Measurements from ENCODE around the gene ABCA4. TPM values are rescaled to one million over a fixed set of nuclear protein-coding genes. Genes with fewer than 3 reads are reported as not detected.

Gene ABCA4
- total RNA-seq, 6 donors from 2014 or later, result under 0.01 to 1.3 (median 0.53) TPM

DNA sequence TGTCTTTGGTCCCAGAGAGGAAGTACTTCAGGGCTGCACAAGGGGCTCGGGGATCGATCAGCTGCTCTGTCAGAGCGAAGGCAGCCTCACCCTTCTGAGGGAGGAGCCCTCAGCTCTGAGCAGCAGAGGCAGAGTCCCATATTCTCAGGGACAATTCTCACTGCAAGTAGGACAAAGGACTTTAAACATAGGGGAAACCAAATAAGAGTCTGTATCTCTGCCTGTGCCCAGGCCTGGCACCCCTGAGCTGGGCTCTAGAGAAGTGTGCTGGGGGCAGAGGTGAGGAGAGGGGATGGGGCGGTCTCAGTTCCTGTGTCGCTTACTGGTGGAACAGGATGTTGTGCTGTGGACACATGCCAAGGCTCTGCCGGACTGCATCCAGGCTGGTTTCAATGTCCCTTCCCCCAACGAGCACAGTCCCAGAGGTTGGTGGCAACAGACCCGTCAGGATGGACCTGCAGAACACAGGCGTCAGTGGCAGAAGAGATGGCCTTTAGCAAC is 76.6 kb downstream of the ABCA4 start:
- Histone ChIP-seq H3K4me3 (no peak overlapping the region), H3K36me3 (no peaks in the 10 kb centered on the region), H3K27me3 (no peaks in the 10 kb centered on the region), H3K27ac (peak overlapping the region; percentile 73 to 89 (median 76)), H3K9me3 (no peaks in the 10 kb centered on the region), H3K4me1 (peaks cover 27 to 61% (median 45%) of the 10 kb centered on the region in 4 donors)
- 23 to 28% methylated on average over 7 to 9 of the region's 9 CpGs for WGBS, 2 donors
- DNase-seq (peak in 1 of 2 donors; percentile 79), ATAC-seq (ENCODE audit: low FRiP score in 2 of 2) (peak in 1 of 2 donors; percentile 75)
- TF ChIP-seq CTCF (IDR thresholded peaks at IDR 0.05) (no peak), POLR2AphosphoS5 (IDR thresholded peaks at IDR 0.05) (peak; percentile 62 to 72), EP300 (IDR thresholded peaks at IDR 0.05) (peak in 1 of 4 donors; percentile 30), POLR2A (IDR thresholded peaks at IDR 0.05) (no peak)

- no peaks in the 10 kb centered on the region for H3K36me3 ChIP-seq
- no peaks in the 10 kb centered on the region for H3K9me3 ChIP-seq
- H3K4me1 ChIP-seq, result peaks cover 26 to 58% (median 44%) of the 10 kb centered on the region in 4 donors
- TF ChIP-seq EP300 (IDR thresholded peaks at IDR 0.05) (no peak), POLR2A (IDR thresholded peaks at IDR 0.05) (no peak), CTCF (IDR thresholded peaks at IDR 0.05) (no peak), POLR2AphosphoS5 (IDR thresholded peaks at IDR 0.05) (no peak)
- H3K27ac ChIP-seq, result peak overlapping the region; percentile 73 to 89 (median 76)
- H3K4me3 ChIP-seq, result no peak overlapping the region
- H3K27me3 ChIP-seq, result no peaks in the 10 kb centered on the region
- no peak for DNase-seq
- WGBS, 2 donors, result 38 to 39% methylated on average over 4 of the region's 4 CpGs
- ATAC-seq (ENCODE audit: low FRiP score in 2 of 2), result no peak
These were observed 77.1 kb downstream of the ABCA4 start for GRCh38 chr1:94043738-94044289.

DNA sequence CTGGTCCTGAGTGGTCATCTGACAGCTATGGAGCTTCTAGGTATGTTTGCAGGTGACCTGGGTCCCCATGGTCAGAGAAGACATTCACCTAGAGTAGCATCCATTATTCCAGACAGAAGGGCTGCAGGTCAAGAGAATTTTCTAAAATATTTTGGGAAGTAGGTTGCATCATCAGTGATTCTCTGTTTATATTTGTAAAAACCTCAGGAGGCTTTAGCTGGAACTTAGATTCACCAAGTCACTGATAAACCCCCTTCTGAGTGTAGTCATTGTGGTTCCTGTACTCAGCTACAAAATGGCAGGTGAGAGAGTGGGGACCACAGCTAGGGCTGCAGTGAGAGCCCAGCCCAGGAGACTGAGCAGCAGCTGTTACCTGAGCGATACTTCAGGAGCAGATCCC is 78.6 kb downstream of the ABCA4 start:
- H3K4me3 ChIP-seq, result no peak overlapping the region
- no peak for ATAC-seq (ENCODE audit: low FRiP score in 2 of 2)

DNA sequence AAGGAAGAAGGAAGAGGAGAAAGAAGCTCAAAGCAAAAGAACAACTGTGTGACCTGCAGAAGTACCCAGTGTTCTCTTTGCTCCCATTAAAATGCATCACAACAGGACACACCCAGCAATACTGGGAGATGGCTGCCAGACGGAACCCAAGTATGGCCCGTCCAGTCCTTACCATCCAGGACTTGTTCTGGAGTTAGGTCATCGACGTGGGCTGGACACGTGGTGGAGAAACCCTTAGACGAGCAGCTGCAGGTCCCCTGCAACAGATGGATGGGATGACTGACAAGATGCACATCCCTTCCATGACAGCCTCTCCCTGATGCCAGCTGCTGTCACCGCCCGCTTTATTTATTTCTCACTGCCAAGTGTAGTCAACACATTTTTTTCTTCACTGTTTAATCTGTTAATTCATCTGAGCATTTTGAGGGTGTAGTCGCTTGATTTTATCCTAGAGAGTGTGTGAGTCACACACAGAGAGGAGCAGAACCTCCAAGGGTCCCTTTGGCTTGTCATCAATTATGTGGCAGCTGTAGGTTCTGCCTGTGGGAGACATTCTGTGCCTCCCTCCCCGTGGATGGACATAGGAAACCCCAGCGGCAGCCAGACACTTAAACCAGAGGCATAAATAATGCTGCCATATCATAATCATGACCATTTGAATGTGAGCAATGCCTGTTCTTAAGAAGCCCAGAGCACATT is 80.9 kb downstream of the ABCA4 start:
- H3K27me3 ChIP-seq, result no peaks in the 10 kb centered on the region
- TF ChIP-seq POLR2AphosphoS5 (IDR thresholded peaks at IDR 0.05) (peak in 1 of 2 donors; percentile 15), POLR2A (IDR thresholded peaks at IDR 0.05) (no peak), EP300 (IDR thresholded peaks at IDR 0.05) (no peak), CTCF (IDR thresholded peaks at IDR 0.05) (no peak)
- ATAC-seq (ENCODE audit: low FRiP score in 2 of 2) (peak in 1 of 2 donors; percentile 74), DNase-seq (no peak)
- whole genome bisulfite sequencing, 2 donors, result 64 to 71% methylated on average over 11 of the region's 11 CpGs
- H3K27ac ChIP-seq, result peak overlapping the region in 3 of 4 donors; percentile 10 to 39 (median 38)
- no peaks in the 10 kb centered on the region for H3K9me3 ChIP-seq
- no peak overlapping the region for H3K4me3 ChIP-seq
- H3K36me3 ChIP-seq, result no peaks in the 10 kb centered on the region
- H3K4me1 ChIP-seq, result peaks cover 10 to 32% (median 23%) of the 10 kb centered on the region in 4 donors

More for the DNA sequence above, 78.6 kb downstream of the ABCA4 start:
- WGBS, 2 donors, result 100% methylated on average over 1 of the region's 1 CpG; no CpG with 5 or more reads in 1 of the 2 donors
- Histone ChIP-seq H3K9me3 (no peaks in the 10 kb centered on the region), H3K36me3 (no peaks in the 10 kb centered on the region), H3K4me1 (peaks cover 20 to 43% (median 34%) of the 10 kb centered on the region in 4 donors), H3K27me3 (no peaks in the 10 kb centered on the region), H3K27ac (peak overlapping the region in 3 of 4 donors; percentile 47 to 89 (median 77))
- DNase-seq, result no peak
- no peak for TF ChIP-seq CTCF (IDR thresholded peaks at IDR 0.05)
- TF ChIP-seq EP300 (IDR thresholded peaks at IDR 0.05), result no peak
- no peak for TF ChIP-seq POLR2A (IDR thresholded peaks at IDR 0.05)
- TF ChIP-seq POLR2AphosphoS5 (IDR thresholded peaks at IDR 0.05), result no peak
